HG03196 (cell line): Measurements from ENCODE around the gene H1-8.
"Not testable (repeated sequence)": the region's sequence is repeated elsewhere in the genome, so short reads cannot be mapped to it uniquely, and the experiment has no call there.

Experiments used
- ATAC-seq: cut with Tn5 transposase; IDR thresholded peaks from one replicate; pipeline ENCODE4 v1.9.1; 2021; ENCODE audit not compliant: unreplicated experiment

Gene H1-8

GRCh38 chr3:129531699-129532098, 11.3 kb upstream of the H1-8 start:
- no peak for ATAC-seq

- ATAC-seq: no peak
These were observed 10.7 kb upstream of the H1-8 start for GRCh38 chr3:129532261-129532660.

- ATAC-seq: no peak
These were observed 9.6 kb upstream of the H1-8 start for GRCh38 chr3:129533406-129533805.

GRCh38 chr3:129534428-129535027, 8.4 kb upstream of the H1-8 start:
- ATAC-seq: no peak

- no peak for ATAC-seq
These were observed 7.9 kb upstream of the H1-8 start for GRCh38 chr3:129535075-129535474.

- no peak for ATAC-seq
These were observed 6.7 kb upstream of the H1-8 start for GRCh38 chr3:129536374-129536667.

GRCh38 chr3:129536804-129537203, 6.2 kb upstream of the H1-8 start:
- no peak for ATAC-seq

- no peak for ATAC-seq
These were observed 3.8 kb upstream of the H1-8 start for GRCh38 chr3:129539206-129539605.

- no peak for ATAC-seq
These were observed 2.0 kb upstream of the H1-8 start for GRCh38 chr3:129540776-129541516.

GRCh38 chr3:129542747-129543146, 228 bp upstream of the H1-8 start:
- no peak for ATAC-seq

GRCh38 chr3:129543999-129544398, 1.0 kb downstream of the H1-8 start:
- ATAC-seq: no peak

GRCh38 chr3:129545951-129546350, 3.0 kb downstream of the H1-8 start:
- not testable (repeated sequence) for ATAC-seq

- no peak for ATAC-seq
These were observed 4.3 kb downstream of the H1-8 start for GRCh38 chr3:129547241-129547640.

GRCh38 chr3:129548104-129548965, 5.4 kb downstream of the H1-8 start:
- ATAC-seq: no peak

- ATAC-seq: no peak
These were observed 6.2 kb downstream of the H1-8 start for GRCh38 chr3:129549006-129549800.

- ATAC-seq: no peak
These were observed 6.8 kb downstream of the H1-8 start for GRCh38 chr3:129549805-129550204.

GRCh38 chr3:129552287-129553050, 9.5 kb downstream of the H1-8 start:
- no peak for ATAC-seq

GRCh38 chr3:129553171-129553570, 10.2 kb downstream of the H1-8 start:
- ATAC-seq: no peak

- no peak for ATAC-seq
These were observed 10.7 kb downstream of the H1-8 start for GRCh38 chr3:129553719-129554118.

- no peak for ATAC-seq
These were observed 11.6 kb downstream of the H1-8 start for GRCh38 chr3:129554356-129555152.
